Measurements from ENCODE around the gene CPA2. TPM values are rescaled to one million over a fixed set of nuclear protein-coding genes. Genes with fewer than 3 reads are reported as not detected.

The CPA2 gene
- total RNA-seq, 2 donors from 2014 or later = 0.40 to 0.66 TPM

DNA sequence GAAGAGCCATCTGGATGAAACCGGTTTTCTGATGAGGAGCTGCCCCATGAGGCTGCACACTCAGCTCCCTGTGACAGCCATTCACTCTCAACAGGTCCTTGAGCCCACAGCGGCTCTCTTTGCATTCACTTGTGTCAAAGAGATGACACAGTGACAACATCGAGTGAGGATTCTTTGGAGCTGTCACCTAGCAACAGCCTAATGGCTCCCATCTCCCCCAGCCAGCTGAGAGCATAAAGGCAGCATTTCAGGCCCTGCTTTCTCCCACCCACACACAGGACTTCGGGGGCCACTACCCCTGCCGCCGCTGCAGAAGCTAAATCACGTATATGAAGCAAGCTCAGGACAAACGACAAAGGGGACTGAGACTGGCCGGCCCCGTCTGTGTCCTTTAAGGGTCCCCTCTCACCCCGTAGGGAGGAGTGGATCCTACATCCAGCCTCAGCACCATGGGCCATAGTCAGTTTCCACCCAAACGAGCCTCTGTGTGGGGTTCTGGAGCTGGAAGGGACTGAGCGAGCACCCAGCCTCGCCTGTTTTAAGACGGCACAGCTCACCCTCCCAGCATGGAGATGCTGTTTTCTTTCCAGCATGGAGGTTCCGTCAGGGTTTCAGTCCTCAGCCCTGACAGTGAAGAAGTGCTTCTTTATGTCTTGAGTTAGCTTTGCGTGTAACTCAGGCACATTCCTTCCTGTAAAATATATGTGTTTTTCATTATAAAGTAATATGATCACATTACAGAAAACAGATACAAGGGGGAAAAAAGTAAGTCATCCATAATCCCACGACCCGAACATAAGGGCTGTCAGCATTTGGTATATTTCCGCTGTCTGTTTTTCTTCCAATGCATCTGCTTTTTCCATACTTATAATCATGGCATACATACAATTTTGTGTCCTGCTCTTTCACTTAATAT, 31.2 kb downstream of the CPA2 start:
- peaks cover 16% of the 10 kb centered on the region for H3K9me3 Mint-ChIP-seq
- no peaks in the 10 kb centered on the region for H3K4me1 ChIP-seq (ENCODE audit: control insufficient read depth, insufficient read depth, low read length)
- no peaks in the 10 kb centered on the region for H3K27me3 ChIP-seq (ENCODE audit: control insufficient read depth, insufficient read depth, low read length, poor library complexity, severe bottlenecking)
- peaks cover 3% of the 10 kb centered on the region for H3K27me3 Mint-ChIP-seq (ENCODE audit: insufficient read depth)
- H3K27ac Mint-ChIP-seq = no peak overlapping the region
- H3K9ac ChIP-seq (ENCODE audit: extremely low read depth, low read length, poor library complexity, severe bottlenecking) = no peak overlapping the region
- H3K4me3 Mint-ChIP-seq = no peak overlapping the region
- TF ChIP-seq, protein P1, sequence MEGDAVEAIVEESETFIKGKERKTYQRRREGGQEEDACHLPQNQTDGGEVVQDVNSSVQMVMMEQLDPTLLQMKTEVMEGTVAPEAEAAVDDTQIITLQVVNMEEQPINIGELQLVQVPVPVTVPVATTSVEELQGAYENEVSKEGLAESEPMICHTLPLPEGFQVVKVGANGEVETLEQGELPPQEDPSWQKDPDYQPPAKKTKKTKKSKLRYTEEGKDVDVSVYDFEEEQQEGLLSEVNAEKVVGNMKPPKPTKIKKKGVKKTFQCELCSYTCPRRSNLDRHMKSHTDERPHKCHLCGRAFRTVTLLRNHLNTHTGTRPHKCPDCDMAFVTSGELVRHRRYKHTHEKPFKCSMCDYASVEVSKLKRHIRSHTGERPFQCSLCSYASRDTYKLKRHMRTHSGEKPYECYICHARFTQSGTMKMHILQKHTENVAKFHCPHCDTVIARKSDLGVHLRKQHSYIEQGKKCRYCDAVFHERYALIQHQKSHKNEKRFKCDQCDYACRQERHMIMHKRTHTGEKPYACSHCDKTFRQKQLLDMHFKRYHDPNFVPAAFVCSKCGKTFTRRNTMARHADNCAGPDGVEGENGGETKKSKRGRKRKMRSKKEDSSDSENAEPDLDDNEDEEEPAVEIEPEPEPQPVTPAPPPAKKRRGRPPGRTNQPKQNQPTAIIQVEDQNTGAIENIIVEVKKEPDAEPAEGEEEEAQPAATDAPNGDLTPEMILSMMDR (conservative IDR thresholded peaks at IDR 0.05) = no peak
- 71 to 87% methylated on average over 11 to 19 of the region's 20 CpGs for WGBS, 2 experiments (ENCODE audit: insufficient coverage in 1 of 2, insufficient read length in 1 of 2)
- H3K27ac ChIP-seq (ENCODE audit: low read depth, low read length) = peak overlapping the region; percentile 95
- H3K4me1 Mint-ChIP-seq = no peaks in the 10 kb centered on the region
- H3K36me3 Mint-ChIP-seq (ENCODE audit: low read depth) = no peaks in the 10 kb centered on the region
- no peak overlapping the region for H3K4me3 ChIP-seq (ENCODE audit: low read length)
- no peaks in the 10 kb centered on the region for H3K9me3 ChIP-seq (ENCODE audit: control insufficient read depth, low read length)
- no peak for DNase-seq
- no peaks in the 10 kb centered on the region for H3K36me3 ChIP-seq (ENCODE audit: control insufficient read depth, insufficient read depth, low read length)

DNA sequence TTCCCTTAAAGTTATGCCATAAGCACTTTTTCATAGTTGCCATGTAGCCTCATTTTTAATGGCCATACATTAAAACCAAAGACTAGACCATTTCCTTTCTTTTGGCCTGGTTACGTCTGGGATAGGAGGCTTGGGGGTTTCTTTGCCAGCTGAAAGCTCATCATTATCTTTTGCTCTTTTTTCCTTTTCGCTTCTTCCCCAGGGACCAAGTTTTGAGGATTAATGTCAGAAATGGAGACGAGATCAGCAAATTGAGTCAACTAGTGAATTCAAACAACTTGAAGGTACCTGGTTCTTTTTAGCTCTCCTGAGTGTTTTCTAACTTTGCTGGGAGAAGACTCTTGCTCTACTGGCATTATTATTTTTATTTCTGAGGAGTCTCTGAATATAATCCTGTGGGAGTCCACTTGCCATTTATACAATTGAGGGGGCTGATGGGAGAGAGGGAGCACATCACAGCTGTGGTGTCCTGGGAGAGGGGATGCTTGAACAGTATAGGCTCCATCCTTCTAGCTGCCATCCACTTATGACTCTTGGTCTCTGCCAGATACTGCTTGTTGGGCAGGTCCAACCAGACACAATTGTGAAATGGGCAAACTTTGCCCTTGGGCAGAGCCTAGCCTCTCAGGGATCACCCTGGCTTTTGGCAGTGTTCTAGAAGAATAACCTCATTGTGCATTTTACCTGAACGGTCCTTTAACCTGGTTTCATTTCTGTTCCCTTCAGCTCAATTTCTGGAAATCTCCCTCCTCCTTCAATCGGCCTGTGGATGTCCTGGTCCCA, 32.1 kb downstream of the CPA2 start:
- no peaks in the 10 kb centered on the region for H3K9me3 ChIP-seq (ENCODE audit: control insufficient read depth, low read length)
- H3K27ac Mint-ChIP-seq = no peak overlapping the region
- no peak overlapping the region for H3K4me3 ChIP-seq (ENCODE audit: low read length)
- H3K4me1 ChIP-seq (ENCODE audit: control insufficient read depth, insufficient read depth, low read length) = no peaks in the 10 kb centered on the region
- H3K27ac ChIP-seq (ENCODE audit: low read depth, low read length) = peak overlapping the region; percentile 95
- H3K4me3 Mint-ChIP-seq = no peak overlapping the region
- H3K9ac ChIP-seq (ENCODE audit: extremely low read depth, low read length, poor library complexity, severe bottlenecking) = no peak overlapping the region
- H3K9me3 Mint-ChIP-seq = peaks cover 13% of the 10 kb centered on the region
- DNase-seq = no peak
- no peaks in the 10 kb centered on the region for H3K36me3 ChIP-seq (ENCODE audit: control insufficient read depth, insufficient read depth, low read length)
- TF ChIP-seq, protein P1 (conservative IDR thresholded peaks at IDR 0.05) = no peak
- H3K36me3 Mint-ChIP-seq (ENCODE audit: low read depth) = no peaks in the 10 kb centered on the region
- no peaks in the 10 kb centered on the region for H3K27me3 ChIP-seq (ENCODE audit: control insufficient read depth, insufficient read depth, low read length, poor library complexity, severe bottlenecking)
- no peaks in the 10 kb centered on the region for H3K4me1 Mint-ChIP-seq
- WGBS, 2 experiments (ENCODE audit: insufficient coverage in 1 of 2, insufficient read length in 1 of 2) = 92% methylated on average over 5 of the region's 5 CpGs
- peaks cover 3% of the 10 kb centered on the region for H3K27me3 Mint-ChIP-seq (ENCODE audit: insufficient read depth)

DNA sequence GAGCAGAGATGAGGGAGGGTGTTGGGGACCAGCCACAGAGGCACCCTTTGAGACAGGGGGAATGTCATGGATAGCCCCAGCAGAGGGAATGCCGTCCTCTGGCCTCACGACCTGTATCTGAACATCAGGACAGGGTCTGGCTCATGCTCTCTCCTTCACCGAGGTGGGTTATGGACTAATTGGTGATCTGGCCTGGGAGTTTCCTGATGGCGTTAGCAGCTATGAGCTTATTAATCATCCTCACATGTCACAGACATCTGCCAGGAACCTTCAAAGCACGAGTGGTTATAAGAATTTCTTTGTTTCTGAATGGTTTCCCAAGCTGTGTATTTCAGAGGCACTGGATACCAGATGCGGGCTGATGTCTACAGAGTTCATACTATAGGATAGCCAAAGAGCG, 33.2 kb downstream of the CPA2 start:
- Histone ChIP-seq H3K9me3 (ENCODE audit: control insufficient read depth, low read length) (no peaks in the 10 kb centered on the region), H3K4me3 (ENCODE audit: low read length) (no peak overlapping the region), H3K27me3 (ENCODE audit: control insufficient read depth, insufficient read depth, low read length, poor library complexity, severe bottlenecking) (no peaks in the 10 kb centered on the region), H3K9ac (ENCODE audit: extremely low read depth, low read length, poor library complexity, severe bottlenecking) (no peak overlapping the region), H3K27ac (ENCODE audit: low read depth, low read length) (no peak overlapping the region), H3K4me1 (ENCODE audit: control insufficient read depth, insufficient read depth, low read length) (no peaks in the 10 kb centered on the region), H3K36me3 (ENCODE audit: control insufficient read depth, insufficient read depth, low read length) (no peaks in the 10 kb centered on the region)
- WGBS, 2 experiments (ENCODE audit: insufficient coverage in 1 of 2, insufficient read length in 1 of 2) = 83 to 93% methylated on average over 2 to 7 of the region's 7 CpGs
- Mint-ChIP-seq H3K9me3 (peaks cover 3% of the 10 kb centered on the region), H3K4me3 (no peak overlapping the region), H3K4me1 (no peaks in the 10 kb centered on the region), H3K27me3 (ENCODE audit: insufficient read depth) (peaks cover 3% of the 10 kb centered on the region), H3K27ac (no peak overlapping the region), H3K36me3 (ENCODE audit: low read depth) (no peaks in the 10 kb centered on the region)
- DNase-seq = no peak
- TF ChIP-seq, protein P1 (conservative IDR thresholded peaks at IDR 0.05) = no peak
